GM12878 (cell line): ENCODE data around the gene USE1. TPM values are rescaled to one million over a fixed set of nuclear protein-coding genes. Genes with fewer than 3 reads are reported as not detected.

Experiments
- ATAC-seq: fragments of 200-7000 bp; cut with Tn5 transposase; 3 replicates; pipeline ENCODE4 v1.9.1; 2020; ENCODE audit warnings: mild to moderate bottlenecking, moderate library complexity
- BruUV-seq: library from RNA; stranded (reverse); fragments of 400-500 nt; replicated peaks from 2 replicates; lab custom pipeline; 2021; lab: Mats Ljungman, UMichigan
- CTCF ChIA-PET: fragments of 300-600 bp; sonication (Branson Sonifier 250); formaldehyde crosslinking; extraction: SDS; loops from one replicate; lab custom pipeline; 2021; ENCODE audit warnings: inconsistent platforms; lab: Yijun Ruan, JAX
- POLR2A ChIA-PET: fragments of 350-600 bp; formaldehyde crosslinking; extraction: SDS; loops from one replicate; lab custom pipeline; 2021; ENCODE audit warnings: inconsistent platforms; lab: Charles Lee
- RAD21 ChIA-PET: fragments of 300-600 bp; sonication (Branson Sonifier 250); formaldehyde crosslinking; loops from one replicate; lab custom pipeline; 2023; ENCODE audit warnings: antibody characterized with exemption; ENCODE audit not compliant: unreplicated experiment; lab: Charles Lee
- SMC1A ChIA-PET: fragments of 300-600 bp; sonication (Branson Sonifier 250); formaldehyde crosslinking; loops from one replicate; lab custom pipeline; 2023; ENCODE audit not compliant: unreplicated experiment, uncharacterized antibody; lab: Charles Lee
- DNase-seq: peaks from one replicate; pipeline ENCODE4 v3.0.0-alpha.2; 2011; ENCODE audit warnings: low read depth, low spot score
- FAIRE-seq: peaks from 3 replicates; lab custom pipeline; 2011; peaks lifted over from hg19 to GRCh38; lab: Jason Lieb, UNC
- H2AFZ ChIP-seq: 2 replicates; pipeline ENCODE4 v1.6.0; 2011; ENCODE audit warnings: low read depth, low read length, control low read depth; ENCODE audit not compliant: control insufficient read depth
- H3K27ac ChIP-seq: 2 replicates; pipeline ENCODE4 v1.5.1; 2011; ENCODE audit warnings: control low read depth; ENCODE audit not compliant: control insufficient read depth, insufficient read depth
- H3K27me3 ChIP-seq, 2 experiments: replicated peaks in 1 of 2; 2 replicates each; pipeline versions ENCODE4 v1.6.0 to v1.6.1; 2011; ENCODE audit warnings: low read length in 1 of 2; ENCODE audit not compliant: control insufficient read depth in 2 of 2, insufficient read depth in 2 of 2
- H3K36me3 ChIP-seq, 2 experiments: 2 replicates each; pipeline ENCODE4 v1.5.1; 2011; ENCODE audit warnings: low read length in 1 of 2; ENCODE audit not compliant: control insufficient read depth in 2 of 2, insufficient read depth in 2 of 2
- H3K4me1 ChIP-seq: 2 replicates; pipeline ENCODE4 v1.6.1; 2011; ENCODE audit warnings: mild to moderate bottlenecking, low read length, moderate library complexity, mixed read lengths; ENCODE audit not compliant: control insufficient read depth, insufficient read depth
- H3K4me2 ChIP-seq: 2 replicates; pipeline ENCODE4 v1.6.0; 2011; ENCODE audit warnings: control low read depth; ENCODE audit not compliant: control insufficient read depth, insufficient read depth
- H3K4me3 ChIP-seq: fragments of 200-600 bp; sonication (generic); 2 replicates; pipeline ENCODE4 v1.5.1; 2016
- H3K79me2 ChIP-seq: 2 replicates; pipeline ENCODE4 v1.6.0; 2011; ENCODE audit warnings: low read length; ENCODE audit not compliant: control insufficient read depth, insufficient read depth
- H3K9ac ChIP-seq: 2 replicates; pipeline ENCODE4 v1.8.0; 2011; ENCODE audit warnings: low read length, control low read depth, mixed read lengths; ENCODE audit not compliant: control insufficient read depth, insufficient read depth
- H3K9me3 ChIP-seq: replicated peaks from 3 replicates; pipeline ENCODE4 v1.5.1; 2011; ENCODE audit warnings: mild to moderate bottlenecking, low read length; ENCODE audit not compliant: control insufficient read depth, insufficient read depth
- H4K20me1 ChIP-seq: 2 replicates; pipeline ENCODE4 v1.6.0; 2011; ENCODE audit not compliant: control insufficient read depth, insufficient read depth
- DPF2 ChIP-seq: fragments of 450-650 bp; IDR thresholded peaks from 2 replicates; pipeline ENCODE4 v1.6.1; 2017; ENCODE audit warnings: mild to moderate bottlenecking
- SMAD5 ChIP-seq: IDR thresholded peaks from 2 replicates; pipeline ENCODE4 v1.6.1; 2016; ENCODE audit warnings: antibody characterized with exemption, low read depth
- WGBS: methylation state at CpG from one replicate; pipeline ENCODE4 v1.1.6; 2016; ENCODE audit warnings: low lambda C conversion rate; ENCODE audit not compliant: insufficient replicate concordance, insufficient coverage; ENCODE audit errors: missing lambda C conversion rate; 5-methylcytosine and 5-hydroxymethylcytosine counted together
- in situ Hi-C: fragments of 300-500 bp; cut with MboI; formaldehyde crosslinking; loops from 9 replicates; pipeline ENCODE4 v1.14.3; 2018; ENCODE audit warnings: mixed read lengths
- intact Hi-C: fragments of 100-400 bp; cut with micrococcal nuclease; formaldehyde crosslinking; loops from one replicate; pipeline ENCODE4 v1.14.2; 2022; ENCODE audit not compliant: unreplicated experiment
- polyA plus RNA-seq, 11 experiments: library from polyadenylated mRNA; depleted of rRNA in 4 of 11; unstranded in 6 of 11; stranded (reverse) in 5 of 11; fragments of >200 nt; fragmentation: Nextera tagmentation in 4 of 11; fragmentation: Illumina TruSeq in 1 of 11; extraction: Ambion mirVana in 4 of 11; extraction: Trizol in 1 of 11; gene quantifications; 1 replicate in 1 of 11; 2 replicates in 10 of 11; pipeline versions ENCODE4 v1.2.1 to v1.2.3, GENCODE V29; 2011 to 2016; ENCODE audit warnings: inconsistent platforms in 2 of 11, missing spikeins in 2 of 11, low read depth in 1 of 11
- total RNA-seq, 4 experiments: library from RNA; depleted of rRNA in 3 of 4; stranded (reverse); fragments of >200 nt in 3 of 4; fragmentation: Illumina TruSeq in 1 of 4; extraction: Trizol in 1 of 4; gene quantifications; 2 replicates each; pipeline versions ENCODE4 v1.2.1 to v1.2.3, GENCODE V29; 2013 to 2021
- TF ChIP-seq, protein P1 (sequence below): IDR thresholded peaks from 2 replicates; pipeline ENCODE4 v1.6.1; 2012; ENCODE audit warnings: improper control_type of control experiment, low read depth, low read length; ENCODE audit not compliant: insufficient replicate concordance
- TF ChIP-seq, protein P2 (sequence below), 3 experiments: IDR thresholded peaks in 2 of 3; conservative IDR thresholded peaks in 1 of 3; 2 replicates each; pipeline ENCODE4 v1.5.1; 2011; ENCODE audit warnings: low read depth in 3 of 3, low read length in 3 of 3, mild to moderate bottlenecking in 3 of 3, control low read depth in 2 of 3, moderate library complexity in 2 of 3, inconsistent platforms in 1 of 3, mixed read lengths in 1 of 3; ENCODE audit not compliant: control insufficient read depth in 2 of 3, insufficient read depth in 1 of 3; ENCODE audit errors: extremely low read depth in 1 of 3

Gene USE1
- total and polyA plus RNA-seq, 10 of the 15 experiments (the other 5 are each of a cell fraction or from before 2014, with no cell fraction given) = 9.7 to 24.0 (median 16.1) TPM

DNA sequence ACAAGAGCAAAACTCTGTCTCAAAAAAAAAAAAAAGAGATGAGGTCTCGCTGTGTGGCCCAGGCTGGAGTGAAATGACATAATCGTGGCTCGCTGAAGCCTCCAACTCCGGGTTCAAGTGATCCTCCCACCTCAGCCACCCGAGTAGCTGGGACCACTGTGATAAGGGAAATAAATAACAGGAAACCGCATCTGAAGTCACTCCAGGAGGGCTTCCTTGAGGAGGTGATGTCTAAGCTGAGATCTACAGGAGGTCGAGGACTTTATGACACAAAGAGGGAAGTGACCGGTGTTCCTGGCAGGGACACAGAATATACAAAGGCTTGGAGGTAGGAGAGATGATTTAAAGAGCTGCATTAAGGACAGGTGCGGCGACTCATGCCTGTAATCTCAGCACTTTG is 39.5 kb downstream of the USE1 start:
- RAD21 ChIA-PET = interaction anchor here (1.7 kb wide), 1 partner anchor 12 kb away, joined by 7 read pairs; the partner anchor contains the start of gene BABAM1
- Histone ChIP-seq H3K36me3 (no peaks in the 10 kb centered on the region), H3K9ac (no peak overlapping the region), H3K79me2 (no peaks in the 10 kb centered on the region), H3K27ac (no peak overlapping the region), H3K4me1 (no peaks in the 10 kb centered on the region), H3K4me3 (no peak overlapping the region), H4K20me1 (no peaks in the 10 kb centered on the region), H3K27me3 (no peaks in the 10 kb centered on the region), H3K4me2 (no peak overlapping the region), H2AFZ (no peak overlapping the region), H3K9me3 (no peaks in the 10 kb centered on the region; the same call in 2 of the 3 replicates)
- SMC1A ChIA-PET = interaction anchor here (1.1 to 1.2 kb wide), 2 partner anchors 13 to 27 kb away, joined by 3 read pairs; partner anchors contain the start of gene ANKLE1
- no TSS peak for BruUV-seq
- 37% methylated on average over 9 of the region's 10 CpGs for WGBS
- POLR2A ChIA-PET = interaction anchor here (0.8 to 1.6 kb wide), 2 partner anchors 12 to 16 kb away, joined by 3 read pairs; no protein-coding TSS in a partner anchor
- no peak for TF ChIP-seq SMAD5
- FAIRE-seq (no peak), ATAC-seq (no peak), DNase-seq (no peak)
- intact Hi-C loops = no loop called here
- in situ Hi-C loops = no loop called here
- CTCF ChIA-PET = interaction anchor here (1.5 to 2.7 kb wide), 3 partner anchors 10 to 38 kb away, joined by 3 to 14 read pairs (median 10); partner anchors contain the start of genes BABAM1 and USHBP1

DNA sequence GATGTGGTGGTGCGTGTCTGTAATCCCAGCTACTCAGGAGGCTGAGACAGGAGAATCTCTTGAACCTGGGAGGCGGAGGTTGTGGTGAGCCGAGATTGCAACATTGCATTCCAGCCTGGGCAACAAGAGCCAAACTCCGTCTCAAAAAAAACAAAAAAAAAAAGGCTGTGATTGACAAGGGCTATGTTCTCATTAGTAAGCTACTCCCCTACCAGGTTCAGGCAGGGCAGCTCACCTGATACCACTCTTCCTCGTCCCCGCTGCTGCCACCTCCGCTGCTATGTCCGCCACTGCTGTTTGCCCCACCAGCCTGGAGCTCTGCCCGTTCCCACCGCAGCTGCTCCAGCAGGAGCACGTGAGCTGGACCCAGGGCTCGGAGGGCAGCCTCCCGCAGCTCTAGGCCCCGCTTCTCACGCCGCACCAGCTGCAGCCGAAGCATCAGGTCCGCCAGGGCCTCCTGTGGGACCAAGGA is 40.0 kb downstream of the USE1 start:
- in situ Hi-C loops (no loop called here), intact Hi-C loops (no loop called here)
- DNase-seq (no peak), ATAC-seq (no peak), FAIRE-seq (no peak)
- Histone ChIP-seq H3K4me3 (no peak overlapping the region), H3K4me2 (no peak overlapping the region), H3K27me3 (no peaks in the 10 kb centered on the region), H3K4me1 (no peaks in the 10 kb centered on the region), H3K27ac (no peak overlapping the region), H3K9me3 (no peaks in the 10 kb centered on the region; the same call in 2 of the 3 replicates), H3K36me3 (no peaks in the 10 kb centered on the region), H4K20me1 (no peaks in the 10 kb centered on the region), H3K9ac (no peak overlapping the region), H3K79me2 (no peaks in the 10 kb centered on the region), H2AFZ (no peak overlapping the region)
- 85% methylated on average over 18 of the region's 18 CpGs for WGBS
- SMC1A ChIA-PET = interaction anchor here (1.1 to 1.2 kb wide), 2 partner anchors 14 to 26 kb away, joined by 3 read pairs; partner anchors contain the start of gene ANKLE1
- CTCF ChIA-PET = interaction anchor here (1.3 to 2.7 kb wide), 4 partner anchors 9 to 38 kb away, joined by 3 to 14 read pairs (median 6); partner anchors contain the start of genes BABAM1 and USHBP1
- BruUV-seq = no TSS peak
- RAD21 ChIA-PET = interaction anchor here (1.7 kb wide), 1 partner anchor 12 kb away, joined by 7 read pairs; the partner anchor contains the start of gene BABAM1
- POLR2A ChIA-PET = interaction anchor here (0.8 to 1.6 kb wide), 2 partner anchors 11 to 17 kb away, joined by 3 read pairs; no protein-coding TSS in a partner anchor
- no peak for TF ChIP-seq DPF2
- TF ChIP-seq, protein P1, sequence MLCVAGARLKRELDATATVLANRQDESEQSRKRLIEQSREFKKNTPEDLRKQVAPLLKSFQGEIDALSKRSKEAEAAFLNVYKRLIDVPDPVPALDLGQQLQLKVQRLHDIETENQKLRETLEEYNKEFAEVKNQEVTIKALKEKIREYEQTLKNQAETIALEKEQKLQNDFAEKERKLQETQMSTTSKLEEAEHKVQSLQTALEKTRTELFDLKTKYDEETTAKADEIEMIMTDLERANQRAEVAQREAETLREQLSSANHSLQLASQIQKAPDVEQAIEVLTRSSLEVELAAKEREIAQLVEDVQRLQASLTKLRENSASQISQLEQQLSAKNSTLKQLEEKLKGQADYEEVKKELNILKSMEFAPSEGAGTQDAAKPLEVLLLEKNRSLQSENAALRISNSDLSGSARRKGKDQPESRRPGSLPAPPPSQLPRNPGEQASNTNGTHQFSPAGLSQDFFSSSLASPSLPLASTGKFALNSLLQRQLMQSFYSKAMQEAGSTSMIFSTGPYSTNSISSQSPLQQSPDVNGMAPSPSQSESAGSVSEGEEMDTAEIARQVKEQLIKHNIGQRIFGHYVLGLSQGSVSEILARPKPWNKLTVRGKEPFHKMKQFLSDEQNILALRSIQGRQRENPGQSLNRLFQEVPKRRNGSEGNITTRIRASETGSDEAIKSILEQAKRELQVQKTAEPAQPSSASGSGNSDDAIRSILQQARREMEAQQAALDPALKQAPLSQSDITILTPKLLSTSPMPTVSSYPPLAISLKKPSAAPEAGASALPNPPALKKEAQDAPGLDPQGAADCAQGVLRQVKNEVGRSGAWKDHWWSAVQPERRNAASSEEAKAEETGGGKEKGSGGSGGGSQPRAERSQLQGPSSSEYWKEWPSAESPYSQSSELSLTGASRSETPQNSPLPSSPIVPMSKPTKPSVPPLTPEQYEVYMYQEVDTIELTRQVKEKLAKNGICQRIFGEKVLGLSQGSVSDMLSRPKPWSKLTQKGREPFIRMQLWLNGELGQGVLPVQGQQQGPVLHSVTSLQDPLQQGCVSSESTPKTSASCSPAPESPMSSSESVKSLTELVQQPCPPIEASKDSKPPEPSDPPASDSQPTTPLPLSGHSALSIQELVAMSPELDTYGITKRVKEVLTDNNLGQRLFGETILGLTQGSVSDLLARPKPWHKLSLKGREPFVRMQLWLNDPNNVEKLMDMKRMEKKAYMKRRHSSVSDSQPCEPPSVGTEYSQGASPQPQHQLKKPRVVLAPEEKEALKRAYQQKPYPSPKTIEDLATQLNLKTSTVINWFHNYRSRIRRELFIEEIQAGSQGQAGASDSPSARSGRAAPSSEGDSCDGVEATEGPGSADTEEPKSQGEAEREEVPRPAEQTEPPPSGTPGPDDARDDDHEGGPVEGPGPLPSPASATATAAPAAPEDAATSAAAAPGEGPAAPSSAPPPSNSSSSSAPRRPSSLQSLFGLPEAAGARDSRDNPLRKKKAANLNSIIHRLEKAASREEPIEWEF = no peak
- TF ChIP-seq, protein P2, sequence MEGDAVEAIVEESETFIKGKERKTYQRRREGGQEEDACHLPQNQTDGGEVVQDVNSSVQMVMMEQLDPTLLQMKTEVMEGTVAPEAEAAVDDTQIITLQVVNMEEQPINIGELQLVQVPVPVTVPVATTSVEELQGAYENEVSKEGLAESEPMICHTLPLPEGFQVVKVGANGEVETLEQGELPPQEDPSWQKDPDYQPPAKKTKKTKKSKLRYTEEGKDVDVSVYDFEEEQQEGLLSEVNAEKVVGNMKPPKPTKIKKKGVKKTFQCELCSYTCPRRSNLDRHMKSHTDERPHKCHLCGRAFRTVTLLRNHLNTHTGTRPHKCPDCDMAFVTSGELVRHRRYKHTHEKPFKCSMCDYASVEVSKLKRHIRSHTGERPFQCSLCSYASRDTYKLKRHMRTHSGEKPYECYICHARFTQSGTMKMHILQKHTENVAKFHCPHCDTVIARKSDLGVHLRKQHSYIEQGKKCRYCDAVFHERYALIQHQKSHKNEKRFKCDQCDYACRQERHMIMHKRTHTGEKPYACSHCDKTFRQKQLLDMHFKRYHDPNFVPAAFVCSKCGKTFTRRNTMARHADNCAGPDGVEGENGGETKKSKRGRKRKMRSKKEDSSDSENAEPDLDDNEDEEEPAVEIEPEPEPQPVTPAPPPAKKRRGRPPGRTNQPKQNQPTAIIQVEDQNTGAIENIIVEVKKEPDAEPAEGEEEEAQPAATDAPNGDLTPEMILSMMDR (IDR thresholded peaks at IDR 0.05 in 2 of 3, conservative IDR thresholded peaks at IDR 0.05 in 1 of 3; ENCODE audit: control insufficient read depth in 2 of 3, extremely low read depth in 1 of 3, insufficient read depth in 1 of 3, low read depth in 3 of 3, low read length in 3 of 3) = no peak
